C4-2B (cell line): Measurements from ENCODE around the gene HOXD12.

Experiments used
- H3K27ac ChIP-seq: fragments of 450-650 bp; 2 replicates; pipeline ENCODE4 v1.5.1; 2017
- CTCF ChIP-seq: fragments of 450-650 bp; conservative IDR thresholded peaks from 2 replicates; pipeline ENCODE4 v1.5.1; 2017; ENCODE audit warnings: mild to moderate bottlenecking
- ZFX ChIP-seq: fragments of 450-650 bp; IDR thresholded peaks from 2 replicates; pipeline ENCODE4 v1.6.1; 2017

Gene HOXD12

GRCh38 chr2:176105730-176106580, 6.4 kb downstream of the HOXD12 start:
- no peak for TF ChIP-seq ZFX
- no peak for TF ChIP-seq CTCF
- H3K27ac ChIP-seq, result no peak overlapping the region

- TF ChIP-seq ZFX (no peak), CTCF (no peak)
- no peak within 1 kb of the TSS for H3K27ac ChIP-seq
Measured at GRCh38 chr2:176106581-176107539, 7.3 kb downstream of the HOXD12 start, which contains the start of gene HOXD11. Gene HOXD11, plus strand, starts transcription at chr2:176107280. Its CDS starts 76 bp downstream, at chr2:176107356.

- H3K27ac ChIP-seq, result no peak overlapping the region
- TF ChIP-seq CTCF, result no peak
- TF ChIP-seq ZFX, result no peak
Measured at GRCh38 chr2:176107731-176108181, 8.2 kb downstream of the HOXD12 start.

- TF ChIP-seq CTCF (no peak), ZFX (no peak)
- H3K27ac ChIP-seq, result no peak overlapping the region
Measured at GRCh38 chr2:176109192-176109901, 9.8 kb downstream of the HOXD12 start.

- TF ChIP-seq ZFX (no peak), CTCF (no peak)
Measured at GRCh38 chr2:176109946-176110345, 10.4 kb downstream of the HOXD12 start.

GRCh38 chr2:176110415-176111308, 11.1 kb downstream of the HOXD12 start:
- H3K27ac ChIP-seq, result no peak overlapping the region
- TF ChIP-seq ZFX (no peak), CTCF (no peak)

More at GRCh38 chr2:176109946-176110345, 10.4 kb downstream of the HOXD12 start:
- no peak overlapping the region for H3K27ac ChIP-seq
